GM12891 (cell line): ENCODE data around the gene ZNF805.
A peak's percentile ranks its signal among the peaks of the same experiment; 100 is the strongest.
"Not testable (repeated sequence)": the region's sequence is repeated elsewhere in the genome, so short reads cannot be mapped to it uniquely, and the experiment has no call there.

Experiments
- DNase-seq: peaks from one replicate; pipeline ENCODE4 v3.0.0; 2011; ENCODE audit warnings: low spot score; ENCODE audit not compliant: insufficient read length
- FAIRE-seq: peaks from 2 replicates; lab custom pipeline; 2011; peaks lifted over from hg19 to GRCh38; lab: Jason Lieb, UNC
- PAX5 ChIP-seq: IDR thresholded peaks from 2 replicates; pipeline ENCODE4 v1.6.1; 2011; ENCODE audit warnings: low read length, moderate library complexity, mild to moderate bottlenecking; ENCODE audit not compliant: insufficient read depth, severe bottlenecking
- POLR2A ChIP-seq: IDR thresholded peaks from 2 replicates; pipeline ENCODE4 v1.6.1; 2011; ENCODE audit warnings: low read depth, low read length, control low read depth
- POLR2AphosphoS5 ChIP-seq: IDR thresholded peaks from 2 replicates; pipeline ENCODE4 v1.6.1; 2011; ENCODE audit warnings: low read depth, low read length, control low read depth
- POU2F2 ChIP-seq: IDR thresholded peaks from 2 replicates; pipeline ENCODE4 v1.6.1; 2011; ENCODE audit warnings: low read depth, mild to moderate bottlenecking, control low read depth, low read length, moderate library complexity
- SPI1 ChIP-seq: IDR thresholded peaks from 2 replicates; pipeline ENCODE4 v1.6.1; 2011; ENCODE audit warnings: low read depth, low read length, control low read depth
- TAF1 ChIP-seq: IDR thresholded peaks from 2 replicates; pipeline ENCODE4 v1.6.1; 2011; ENCODE audit warnings: low read depth, low read length, control low read depth

The ZNF805 gene

DNA sequence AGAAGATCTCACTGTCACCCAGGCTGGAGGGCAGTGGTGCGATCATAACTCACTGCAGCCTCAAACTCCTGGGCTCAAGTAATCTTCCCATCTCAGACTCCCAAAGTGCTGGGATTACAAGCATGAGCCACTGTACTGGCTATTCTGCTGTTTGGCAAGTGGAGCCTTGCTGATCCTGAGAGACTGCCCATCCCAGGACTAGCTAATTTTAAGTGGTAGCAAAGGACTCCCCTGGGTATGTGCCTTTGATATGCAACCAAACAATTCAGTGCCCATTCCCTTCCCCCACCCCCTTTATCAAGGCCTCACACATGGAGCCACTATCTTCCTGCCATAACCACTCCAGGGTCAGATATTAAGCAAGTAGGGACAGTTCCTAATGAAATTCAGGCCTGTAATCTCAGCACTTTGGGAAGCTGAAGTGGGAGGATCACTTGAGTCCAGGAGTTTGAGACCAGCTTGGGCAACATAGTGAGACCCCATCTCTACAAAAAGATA lies 22.9 kb downstream of the ZNF805 start:
- FAIRE-seq (no peak), DNase-seq (no peak)
- TF ChIP-seq POLR2AphosphoS5 = no peak
- TF ChIP-seq POU2F2 = no peak
- no peak for TF ChIP-seq SPI1
- TF ChIP-seq PAX5 = no peak
- TF ChIP-seq POLR2A = no peak
- no peak for TF ChIP-seq TAF1

DNA sequence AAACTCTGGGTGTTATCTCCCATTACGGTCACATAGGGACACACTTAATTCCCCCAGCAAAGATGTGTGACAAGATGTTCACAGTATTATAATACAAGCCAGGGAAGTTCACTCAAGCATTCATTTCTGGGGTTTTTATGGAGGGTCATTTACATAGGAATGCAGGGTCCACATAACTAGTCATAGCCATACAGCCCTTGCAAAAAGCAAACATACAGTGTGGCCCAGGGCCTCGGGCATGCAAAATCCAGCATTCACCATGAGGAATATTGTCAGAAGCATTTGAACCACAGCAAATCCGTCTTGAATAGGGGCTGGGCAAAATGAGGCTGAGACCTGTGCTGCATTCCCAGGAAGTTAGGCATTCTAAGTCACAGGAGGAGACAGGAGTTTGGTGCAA lies 26.9 kb downstream of the ZNF805 start:
- FAIRE-seq (peak; percentile 35), DNase-seq (no peak)
- no peak for TF ChIP-seq SPI1
- 0 out of 2 replicates have a peak, but pooled peaks have one; percentile 7 for TF ChIP-seq POU2F2

DNA sequence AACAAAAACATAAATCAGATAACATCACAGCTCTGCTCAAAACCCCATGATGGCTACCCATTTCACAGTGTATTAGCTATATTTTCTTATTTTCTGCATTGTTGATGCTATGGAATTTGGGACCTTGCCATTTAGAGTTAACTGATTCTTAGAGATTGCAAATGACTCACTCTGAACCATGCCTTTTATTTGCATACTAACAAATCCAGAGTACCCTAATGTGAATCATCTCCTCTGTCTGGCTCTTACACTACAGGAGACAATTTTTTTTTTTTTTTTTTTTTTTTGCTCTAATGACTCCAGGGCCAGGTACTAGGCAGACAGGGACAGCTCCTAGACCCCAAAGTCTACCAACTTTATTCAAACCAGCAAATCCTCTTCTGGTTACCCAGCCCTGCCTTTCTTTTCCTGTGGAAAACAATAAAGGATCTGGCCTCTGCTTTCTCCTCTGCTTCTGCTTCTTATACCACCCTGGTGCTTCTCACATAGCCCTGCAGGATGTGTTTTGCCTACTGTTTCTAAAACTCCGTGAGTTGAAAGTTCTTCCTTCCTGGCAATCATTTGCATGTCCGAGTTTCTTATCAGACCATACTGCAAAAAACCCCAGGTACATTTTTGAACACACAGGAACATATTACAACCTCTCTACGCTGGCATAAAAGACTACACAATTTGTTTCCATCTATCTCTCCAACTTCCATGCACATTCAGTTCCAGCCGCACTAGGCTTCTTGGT lies 29.3 kb downstream of the ZNF805 start:
- no peak for TF ChIP-seq POLR2A
- no peak for TF ChIP-seq POLR2AphosphoS5
- peak; percentile 18; the same call in 1 of the 2 replicates for TF ChIP-seq POU2F2
- DNase-seq (no peak), FAIRE-seq (peak; percentile 79)

DNA sequence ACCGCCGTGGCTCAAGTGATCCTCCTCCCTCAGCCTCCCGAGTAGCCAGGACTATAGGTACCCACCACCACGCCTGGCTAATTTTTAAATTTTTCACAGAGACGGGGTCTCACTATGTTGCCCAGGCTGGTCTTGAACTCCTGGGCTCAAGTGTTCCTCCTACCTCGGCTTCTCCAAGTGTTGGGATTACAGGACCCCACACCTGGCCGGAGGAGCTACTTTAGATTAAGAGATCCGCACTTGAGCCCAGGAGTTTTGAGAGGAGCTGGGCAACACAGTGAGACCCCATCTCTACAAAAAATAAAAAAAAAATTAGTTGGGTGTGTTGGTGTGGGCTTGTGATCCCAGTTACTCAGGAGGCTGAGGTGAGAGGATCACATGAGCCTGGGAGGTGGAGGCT lies 30.8 kb downstream of the ZNF805 start:
- no peak for TF ChIP-seq POLR2AphosphoS5
- no peak for TF ChIP-seq POU2F2
- no peak for TF ChIP-seq SPI1
- TF ChIP-seq TAF1 = no peak
- no peak for DNase-seq
- no peak for FAIRE-seq

DNA sequence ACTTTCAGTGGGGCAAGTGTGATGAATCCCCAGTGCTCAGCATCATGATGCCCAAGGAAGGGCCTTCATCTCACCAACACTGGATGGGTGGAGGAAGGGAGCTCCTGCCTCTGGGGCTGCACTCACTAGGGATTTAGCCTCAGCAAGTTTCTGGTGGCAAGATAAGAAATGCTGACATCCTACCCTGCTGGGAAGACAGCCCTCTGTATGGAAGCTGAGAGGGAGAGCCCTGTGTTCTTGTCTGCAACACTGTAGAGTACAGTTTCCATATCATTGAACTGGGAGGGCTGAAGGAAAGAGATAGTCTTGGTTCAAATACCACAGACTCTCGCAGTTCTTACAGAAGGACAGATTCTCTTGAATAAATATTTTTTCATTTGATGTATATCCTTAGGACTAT lies 32.6 kb downstream of the ZNF805 start:
- DNase-seq (no peak), FAIRE-seq (no peak)
- TF ChIP-seq TAF1 (no peak), POU2F2 (no peak), POLR2A (no peak), POLR2AphosphoS5 (no peak), SPI1 (no peak), PAX5 (no peak)

DNA sequence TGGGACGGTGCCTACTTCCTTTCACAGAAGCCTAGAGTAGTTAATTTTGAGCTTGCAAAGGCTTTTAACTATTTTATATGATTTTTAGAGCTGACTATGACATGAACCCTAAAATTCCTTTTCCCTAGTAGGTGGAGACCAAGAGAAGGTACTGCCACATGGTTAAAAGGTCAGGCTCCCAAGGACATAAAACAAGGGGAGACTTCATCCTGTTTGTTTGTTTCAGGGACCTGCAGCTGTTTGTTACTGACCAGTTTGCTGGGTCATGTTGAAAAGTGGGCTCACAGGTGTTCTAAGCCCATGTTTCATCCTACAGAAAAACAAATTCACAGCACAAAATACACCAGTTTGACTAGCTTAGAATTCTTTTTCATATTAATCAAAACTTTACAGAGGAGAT lies 36.0 kb downstream of the ZNF805 start:
- no peak for TF ChIP-seq SPI1
- no peak for TF ChIP-seq POU2F2
- no peak for TF ChIP-seq POLR2A
- no peak for TF ChIP-seq PAX5
- no peak for TF ChIP-seq POLR2AphosphoS5
- no peak for TF ChIP-seq TAF1
- DNase-seq = no peak
- FAIRE-seq = no peak

DNA sequence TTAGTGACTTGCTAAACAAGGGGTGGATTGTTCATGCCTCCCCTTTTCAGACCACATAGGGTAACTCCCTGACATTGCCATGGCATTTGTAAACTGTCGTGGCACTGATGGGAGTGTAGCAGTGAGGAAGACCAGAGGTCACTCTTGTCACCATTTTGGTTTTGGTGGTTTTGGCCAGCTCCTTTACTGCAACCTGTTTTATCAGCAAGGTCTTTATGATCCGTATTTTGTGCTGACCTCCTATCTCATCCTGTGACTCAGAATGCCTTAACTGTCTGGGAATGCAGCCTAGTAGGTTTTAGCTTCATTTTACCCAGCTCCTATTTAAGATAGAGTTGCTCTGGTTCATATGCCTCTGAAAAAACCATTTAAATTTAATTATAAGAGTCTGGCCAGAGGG lies 38.0 kb downstream of the ZNF805 start:
- DNase-seq, FAIRE-seq: not testable (repeated sequence)

DNA sequence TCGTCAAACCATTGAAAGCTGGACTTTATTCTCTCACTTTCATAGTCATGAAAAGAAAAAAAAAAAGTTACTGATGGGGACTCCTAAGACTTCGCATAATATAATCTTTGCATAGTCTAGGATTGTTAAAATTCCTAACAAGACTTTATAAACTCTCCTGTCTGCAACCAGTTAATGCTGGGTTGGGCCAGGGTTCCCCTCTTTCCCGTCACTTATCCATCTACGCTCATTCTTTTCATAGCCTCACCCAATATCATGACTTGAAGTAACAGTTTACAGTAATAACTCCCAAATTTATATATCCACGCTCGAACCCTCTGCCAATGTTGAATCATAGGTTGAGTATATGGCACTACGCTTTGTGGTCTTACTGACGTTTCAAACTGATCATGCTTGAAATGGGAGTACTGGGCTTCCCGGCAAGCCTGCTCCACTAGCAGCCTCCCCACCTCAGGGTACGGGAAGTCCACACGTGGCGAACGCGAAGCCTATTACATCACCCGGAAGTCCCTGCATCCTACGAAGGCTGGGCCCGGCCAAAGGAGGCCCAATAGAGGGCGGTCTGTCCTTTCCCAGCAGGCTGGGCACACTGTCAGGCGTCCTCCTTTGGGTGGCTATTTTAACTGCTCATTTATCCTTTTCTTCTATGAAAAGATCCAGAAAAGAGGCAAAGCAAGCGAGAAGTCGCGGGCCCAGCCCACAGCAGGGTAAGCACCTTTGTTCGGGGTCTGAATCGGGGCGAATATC lies 39.2 kb downstream of the ZNF805 start:
- TF ChIP-seq SPI1 = peak; percentile 39; the same call in 1 of the 2 replicates
- TF ChIP-seq PAX5 = no peak
- peak; percentile 55 for TF ChIP-seq POU2F2
- TF ChIP-seq TAF1 = 0 out of 2 replicates have a peak, but pooled peaks have one; percentile 48
- peak; percentile 93 for TF ChIP-seq POLR2A
- peak; percentile 88 for TF ChIP-seq POLR2AphosphoS5
- DNase-seq (peak; percentile 56), FAIRE-seq (peak; percentile 87)

DNA sequence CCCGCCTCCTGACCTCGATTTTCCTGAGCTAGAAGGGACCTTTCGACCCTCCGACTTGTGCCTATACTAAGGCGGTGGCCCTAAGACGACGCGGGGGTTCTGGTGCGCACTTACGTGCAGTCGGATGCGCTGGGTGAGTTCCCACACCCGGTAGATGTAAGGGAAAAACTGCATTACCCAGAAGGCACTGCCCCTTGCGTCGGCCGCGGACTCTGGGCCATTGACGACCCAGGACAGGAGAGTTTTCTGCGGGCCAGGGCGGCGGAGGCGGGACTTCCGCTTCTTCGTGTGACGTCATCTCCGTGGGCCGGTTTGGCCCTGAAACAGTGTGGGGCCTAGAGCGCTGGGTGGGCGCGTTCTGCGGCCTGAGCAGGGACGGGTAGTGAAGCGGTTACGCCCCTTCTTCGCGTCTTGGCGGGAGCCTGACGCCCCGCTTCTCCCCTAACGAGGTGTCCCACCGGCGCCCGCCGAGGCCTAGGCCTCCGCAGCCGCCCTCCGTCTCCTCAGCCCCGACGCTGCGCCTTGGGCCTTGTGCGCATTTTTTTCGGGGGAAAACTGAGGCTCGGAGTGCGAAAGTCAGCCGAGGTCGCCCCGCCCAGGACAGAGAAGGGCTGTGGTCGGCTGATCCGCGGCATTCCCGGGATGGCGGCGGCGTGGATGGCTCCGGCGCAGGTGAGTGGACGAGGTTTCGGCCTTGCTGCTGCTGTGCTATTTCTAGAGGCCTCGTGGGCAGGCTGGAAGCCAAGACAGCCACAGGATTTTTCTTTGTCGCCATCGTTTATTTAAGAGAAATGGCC lies 39.9 kb downstream of the ZNF805 start, which contains the start of gene ZNF460:
TSS of gene ZNF460 (plus strand) at position 321 of the 797 bp plus-strand sequence. CDS start at position 643, 322 bp downstream.
- peak; percentile 59 for TF ChIP-seq TAF1
- peak; percentile 76 for TF ChIP-seq SPI1
- TF ChIP-seq POU2F2 = peak; percentile 56; the same call in 1 of the 2 replicates
- TF ChIP-seq POLR2AphosphoS5 = peak; percentile 81
- peak; percentile 67; the same call in 1 of the 2 replicates for TF ChIP-seq POLR2A
- no peak for TF ChIP-seq PAX5
- peak; percentile 83 for DNase-seq
- FAIRE-seq = peak; percentile 92

DNA sequence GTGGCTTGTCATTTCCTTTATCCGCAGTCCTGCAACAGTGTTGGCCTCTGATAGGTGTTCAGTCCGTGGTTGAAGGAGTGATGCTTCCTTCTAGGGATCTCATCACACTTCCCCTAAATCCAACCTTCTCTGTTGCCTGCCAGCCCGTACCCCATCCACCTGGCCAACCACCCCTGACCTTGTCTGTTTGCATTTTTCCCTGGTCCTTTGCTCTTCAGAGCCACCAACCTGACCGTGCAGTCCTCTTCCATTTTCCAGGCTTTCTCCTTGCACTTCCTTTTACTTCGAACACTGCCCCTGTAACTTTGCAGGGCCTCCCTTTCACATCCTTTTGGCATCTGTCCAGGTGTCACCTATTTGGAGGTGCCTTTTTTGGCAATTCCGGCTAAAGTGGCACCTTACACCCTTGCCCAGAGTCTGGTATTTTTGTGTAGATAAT lies 40.5 kb downstream of the ZNF805 start:
- no peak for TF ChIP-seq POU2F2
- TF ChIP-seq SPI1 = peak; percentile 57; the same call in 1 of the 2 replicates
- FAIRE-seq (peak; percentile 74), DNase-seq (no peak)
